Globus pallidus (tissue), 1 donor: ENCODE measurements around the gene MFNG.
A peak's percentile ranks its signal among the peaks of the same experiment; 100 is the strongest.
"Not testable (repeated sequence)": the region's sequence is repeated elsewhere in the genome, so short reads cannot be mapped to it uniquely, and the experiment has no call there.

Experiments used
- DNase-seq: peaks from one replicate; pipeline ENCODE4 v3.0.0-alpha.2; 2015; ENCODE audit warnings: low spot score

Gene MFNG

GRCh38 chr22:37486224-37486845 is at the start of gene MFNG:
Gene MFNG, minus strand, starts transcription at chr22:37486384. Its CDS starts 207 bp downstream, at chr22:37486177.
- DNase-seq, result peak; percentile 30

GRCh38 chr22:37535159-37535558 is 49.0 kb upstream of the MFNG start:
- DNase-seq, result no peak

GRCh38 chr22:37534445-37534844 is 48.3 kb upstream of the MFNG start:
- no peak for DNase-seq

- no peak for DNase-seq
These were observed 47.8 kb upstream of the MFNG start for GRCh38 chr22:37533995-37534394.

- DNase-seq, result no peak
These were observed 43.6 kb upstream of the MFNG start for GRCh38 chr22:37529652-37530345.

GRCh38 chr22:37527952-37528351 is 41.8 kb upstream of the MFNG start:
- not testable (repeated sequence) for DNase-seq

DNA sequence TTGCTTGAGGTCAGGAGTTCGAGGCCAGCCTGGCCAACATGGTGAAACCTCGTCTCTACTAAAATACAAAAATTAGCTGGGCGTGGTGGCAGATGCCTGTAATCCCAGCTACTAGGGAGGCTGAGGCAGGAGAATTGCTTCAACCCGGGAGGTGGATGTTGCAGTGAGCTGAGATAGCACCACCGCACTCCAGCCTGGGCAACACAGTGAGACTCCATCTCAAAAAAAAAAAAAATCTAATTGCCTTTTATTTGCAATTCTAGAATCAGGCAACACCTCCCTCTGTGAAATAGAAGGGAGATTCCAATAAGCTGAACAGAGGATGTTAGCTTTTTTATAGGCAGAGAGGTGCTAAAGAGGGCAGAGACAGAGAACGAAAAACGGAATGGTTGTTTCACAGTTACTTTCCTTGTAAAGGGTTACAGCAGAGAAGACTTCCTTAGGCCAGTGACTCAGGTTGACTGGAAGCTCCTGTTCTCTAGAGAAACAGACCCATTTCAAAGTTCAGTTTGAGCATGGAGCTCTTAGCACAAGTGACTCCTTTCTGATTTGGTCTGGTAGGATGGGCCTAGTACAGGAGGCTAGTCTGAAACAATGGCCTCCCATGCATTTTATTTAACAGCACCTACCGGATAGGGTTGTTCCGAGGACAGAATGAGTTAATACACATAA is 41.0 kb upstream of the MFNG start:
- not testable (repeated sequence) for DNase-seq

GRCh38 chr22:37526376-37526775 is 40.2 kb upstream of the MFNG start:
- no peak for DNase-seq

- DNase-seq, result no peak
These were observed 39.7 kb upstream of the MFNG start for GRCh38 chr22:37525746-37526350.

DNA sequence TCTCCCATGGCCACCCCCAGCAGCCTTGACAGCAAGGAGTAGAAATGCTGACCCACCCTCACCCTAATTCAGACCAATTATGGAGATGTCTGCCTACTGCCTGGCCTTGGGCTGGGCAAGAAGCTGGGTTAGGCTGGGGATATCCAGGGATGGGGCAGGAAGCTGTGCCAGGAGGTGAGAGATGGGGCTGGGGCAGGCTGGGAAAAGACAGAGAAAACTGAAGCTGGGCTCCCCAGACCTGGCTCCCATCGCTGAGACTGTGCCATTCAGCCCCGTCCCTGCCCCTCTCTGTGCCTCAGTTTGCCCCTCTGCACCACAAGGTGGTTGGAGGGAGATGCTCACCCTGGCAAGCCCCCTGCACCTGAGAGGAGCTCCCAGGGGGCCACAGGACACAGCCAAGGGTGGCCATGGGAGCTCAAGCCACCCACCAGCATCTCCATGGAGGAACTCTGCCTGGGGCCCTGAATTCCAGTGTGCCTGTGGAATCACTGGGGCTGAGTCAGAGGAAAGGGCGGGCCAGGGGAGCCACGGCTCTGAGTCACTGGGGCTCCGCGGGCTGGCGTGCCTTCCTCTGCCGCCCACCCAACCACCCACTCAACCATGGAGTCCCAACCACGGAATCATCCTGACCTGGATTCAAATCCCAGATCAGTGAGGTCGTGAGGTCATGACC is 39.0 kb upstream of the MFNG start:
- DNase-seq, result no peak

DNA sequence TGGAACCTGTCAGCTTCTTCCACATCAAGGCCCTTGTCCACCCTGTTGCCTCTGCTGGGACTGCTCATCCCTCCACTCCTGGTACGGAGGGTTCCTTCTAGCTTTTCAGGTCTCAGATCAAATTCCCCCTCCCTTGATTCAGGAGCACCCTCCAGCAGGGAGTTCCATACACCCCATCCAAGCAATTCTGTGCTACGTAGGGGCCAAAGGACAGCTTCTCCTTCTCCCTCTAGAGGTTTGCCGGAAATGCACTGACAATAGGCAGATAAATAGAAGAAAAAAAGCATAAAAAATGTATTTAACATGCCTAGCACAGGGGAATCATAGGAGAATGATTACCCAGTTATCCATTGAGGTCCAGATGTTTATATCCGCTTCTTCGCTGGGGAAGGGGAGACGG is 36.3 kb upstream of the MFNG start:
- DNase-seq, result no peak

GRCh38 chr22:37521236-37521739 is 35.1 kb upstream of the MFNG start:
- DNase-seq, result no peak

- no peak for DNase-seq
These were observed 34.6 kb upstream of the MFNG start for GRCh38 chr22:37520776-37521191.

GRCh38 chr22:37519268-37520195 is 33.3 kb upstream of the MFNG start, which contains the start of gene CARD10:
Gene CARD10, minus strand, starts transcription at chr22:37519415. Its CDS starts 215 bp downstream, at chr22:37519200.
- no peak for DNase-seq

DNA sequence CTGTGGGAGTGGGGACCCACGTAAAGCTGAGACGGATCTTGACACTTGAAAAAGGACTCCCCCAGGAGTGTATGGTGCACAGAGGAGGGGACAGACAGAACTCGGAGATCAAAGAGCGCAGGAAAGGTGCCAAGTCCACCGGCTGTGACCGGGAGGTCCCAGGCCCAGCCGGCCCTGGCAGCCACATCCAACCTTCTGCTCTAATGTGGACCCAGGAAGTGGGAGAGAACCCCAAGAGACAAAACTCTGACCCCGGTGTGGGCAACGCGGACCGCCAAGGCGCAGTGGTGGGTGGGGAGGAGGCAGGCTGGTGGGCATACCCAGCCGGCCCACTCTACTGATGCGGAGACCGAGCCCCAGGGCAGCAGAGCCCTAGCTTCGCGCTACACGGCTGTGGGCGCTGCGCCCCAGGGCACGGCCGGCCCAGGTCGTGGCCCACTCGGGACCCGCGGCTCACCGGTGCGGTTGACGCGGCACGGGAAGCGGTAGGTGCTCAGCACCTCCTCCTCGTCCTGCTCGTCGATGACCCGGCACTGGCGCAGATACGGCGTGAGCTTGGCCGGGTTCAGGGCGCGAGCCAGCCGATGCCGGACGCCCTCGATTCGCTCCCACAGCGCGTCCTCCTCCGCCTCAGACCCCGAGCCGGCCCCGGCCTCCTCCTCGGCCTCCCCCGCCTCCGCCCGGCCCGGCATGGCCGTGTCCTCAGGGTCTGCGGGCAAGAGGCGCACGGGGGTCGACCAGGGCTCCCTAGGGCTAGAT is 32.5 kb upstream of the MFNG start:
- no peak for DNase-seq

DNA sequence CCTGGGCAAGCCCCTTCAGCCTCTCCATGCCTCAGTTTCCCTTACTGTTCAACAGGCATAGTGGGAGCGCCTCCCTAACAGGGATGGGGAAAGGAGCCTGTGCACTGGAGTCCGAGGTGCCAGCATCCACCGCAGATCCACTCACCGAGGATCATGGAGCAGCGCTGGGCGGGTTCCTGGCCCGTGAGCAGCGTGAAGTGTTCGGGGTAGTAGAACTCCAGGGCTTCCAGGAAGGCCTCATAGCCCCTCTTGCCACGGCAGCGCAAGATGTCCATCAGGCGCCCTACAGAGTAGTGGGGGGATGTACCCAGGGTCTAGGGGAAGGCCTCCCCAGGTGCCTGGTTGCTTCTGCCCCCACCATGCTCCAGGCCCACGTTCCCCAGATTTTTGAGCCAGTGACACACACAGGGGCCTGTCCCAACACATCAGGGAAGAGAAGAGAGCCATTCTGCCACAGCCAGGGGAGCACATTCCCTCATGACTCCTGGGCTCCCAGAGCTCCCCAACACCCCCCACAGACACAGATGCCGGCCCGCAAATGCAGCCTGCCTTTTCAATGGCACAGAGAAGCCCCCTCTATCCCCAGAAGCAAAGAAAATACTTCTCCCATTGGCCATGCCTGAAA is 31.8 kb upstream of the MFNG start:
- no peak for DNase-seq

- no peak for DNase-seq
These were observed 30.3 kb upstream of the MFNG start for GRCh38 chr22:37516456-37516855.

DNA sequence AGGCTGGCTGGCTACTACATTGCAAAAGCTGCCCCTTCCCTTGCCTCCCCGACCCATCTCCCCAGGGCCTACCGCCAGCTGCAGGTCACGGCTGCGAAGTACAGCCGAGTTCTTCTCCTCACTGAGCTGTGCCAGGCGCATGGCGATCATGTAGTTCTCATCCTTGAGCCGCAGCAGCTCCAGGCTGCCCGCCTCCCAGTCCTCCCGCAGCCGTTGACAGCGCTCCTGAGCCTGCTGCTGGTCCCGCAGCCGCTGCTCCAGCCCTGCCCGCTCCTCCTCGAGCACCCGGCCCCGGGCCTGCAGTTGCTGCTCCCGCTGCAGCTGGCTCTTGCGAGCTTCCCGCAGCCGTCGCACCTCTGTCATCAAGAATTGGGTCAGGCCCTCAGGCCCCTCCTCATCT is 29.7 kb upstream of the MFNG start:
- no peak for DNase-seq

GRCh38 chr22:37514526-37515051 is 28.4 kb upstream of the MFNG start:
- no peak for DNase-seq
